Transverse colon (tissue), 4 donors: ENCODE data around the gene MTHFD1.

Source experiments
- EP300 ChIP-seq: sonication (generic); formaldehyde crosslinking; IDR thresholded peaks from one replicate; pipeline ENCODE4 v1.6.1; 2017; ENCODE audit warnings: antibody characterized with exemption, low read depth
- POLR2A ChIP-seq: fragments of 450-650 bp; IDR thresholded peaks from one replicate; pipeline ENCODE4 v1.6.1; 2016; ENCODE audit warnings: antibody characterized with exemption, mild to moderate bottlenecking, moderate library complexity
- POLR2AphosphoS5 ChIP-seq, 3 donors: sonication (generic); formaldehyde crosslinking; IDR thresholded peaks; one replicate each; pipeline ENCODE4 v1.6.1; 2016; ENCODE audit warnings: antibody characterized with exemption in 3 of 3
- TF ChIP-seq, protein P1 (sequence below), 5 experiments: fragments of 200-600 bp in 3 of 5; fragments of 450-650 bp in 2 of 5; sonication (generic) in 3 of 5; IDR thresholded peaks; 1 replicate in 2 of 5; 2 replicates in 3 of 5; pipeline ENCODE4 v1.5.1; 2016 to 2017; ENCODE audit warnings: antibody characterized with exemption in 5 of 5, inconsistent platforms in 3 of 5, mild to moderate bottlenecking in 2 of 5, moderate library complexity in 1 of 5

GRCh38 chr14:64416348-64416932 lies 28.3 kb downstream of the MTHFD1 start:
- TF ChIP-seq, protein P1, sequence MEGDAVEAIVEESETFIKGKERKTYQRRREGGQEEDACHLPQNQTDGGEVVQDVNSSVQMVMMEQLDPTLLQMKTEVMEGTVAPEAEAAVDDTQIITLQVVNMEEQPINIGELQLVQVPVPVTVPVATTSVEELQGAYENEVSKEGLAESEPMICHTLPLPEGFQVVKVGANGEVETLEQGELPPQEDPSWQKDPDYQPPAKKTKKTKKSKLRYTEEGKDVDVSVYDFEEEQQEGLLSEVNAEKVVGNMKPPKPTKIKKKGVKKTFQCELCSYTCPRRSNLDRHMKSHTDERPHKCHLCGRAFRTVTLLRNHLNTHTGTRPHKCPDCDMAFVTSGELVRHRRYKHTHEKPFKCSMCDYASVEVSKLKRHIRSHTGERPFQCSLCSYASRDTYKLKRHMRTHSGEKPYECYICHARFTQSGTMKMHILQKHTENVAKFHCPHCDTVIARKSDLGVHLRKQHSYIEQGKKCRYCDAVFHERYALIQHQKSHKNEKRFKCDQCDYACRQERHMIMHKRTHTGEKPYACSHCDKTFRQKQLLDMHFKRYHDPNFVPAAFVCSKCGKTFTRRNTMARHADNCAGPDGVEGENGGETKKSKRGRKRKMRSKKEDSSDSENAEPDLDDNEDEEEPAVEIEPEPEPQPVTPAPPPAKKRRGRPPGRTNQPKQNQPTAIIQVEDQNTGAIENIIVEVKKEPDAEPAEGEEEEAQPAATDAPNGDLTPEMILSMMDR (IDR thresholded peaks at IDR 0.05): no peak
- TF ChIP-seq POLR2A (no peak), POLR2AphosphoS5 (IDR thresholded peaks at IDR 0.05) (no peak), EP300 (no peak)
